ENCODE measurements around the gene NR6A1. TPM values are rescaled to one million over a fixed set of nuclear protein-coding genes. Genes with fewer than 3 reads are reported as not detected.

NR6A1 gene
- 1 to 10 TPM in 2 of 4 donors, under 1 TPM in 2; 0.30 to 1.4 (median 1.0) TPM for polyA plus RNA-seq (ENCODE audit: insufficient read length in 4 of 4)

GRCh38 chr9:124771021-124771866 is at the start of gene NR6A1:
NR6A1 (minus strand) TSS chr9:124771311.
- DNase-seq (ENCODE audit: low read depth in 4 of 4, low spot score in 3 of 4), result peak; percentile 92 to 98 (median 95)

DNA sequence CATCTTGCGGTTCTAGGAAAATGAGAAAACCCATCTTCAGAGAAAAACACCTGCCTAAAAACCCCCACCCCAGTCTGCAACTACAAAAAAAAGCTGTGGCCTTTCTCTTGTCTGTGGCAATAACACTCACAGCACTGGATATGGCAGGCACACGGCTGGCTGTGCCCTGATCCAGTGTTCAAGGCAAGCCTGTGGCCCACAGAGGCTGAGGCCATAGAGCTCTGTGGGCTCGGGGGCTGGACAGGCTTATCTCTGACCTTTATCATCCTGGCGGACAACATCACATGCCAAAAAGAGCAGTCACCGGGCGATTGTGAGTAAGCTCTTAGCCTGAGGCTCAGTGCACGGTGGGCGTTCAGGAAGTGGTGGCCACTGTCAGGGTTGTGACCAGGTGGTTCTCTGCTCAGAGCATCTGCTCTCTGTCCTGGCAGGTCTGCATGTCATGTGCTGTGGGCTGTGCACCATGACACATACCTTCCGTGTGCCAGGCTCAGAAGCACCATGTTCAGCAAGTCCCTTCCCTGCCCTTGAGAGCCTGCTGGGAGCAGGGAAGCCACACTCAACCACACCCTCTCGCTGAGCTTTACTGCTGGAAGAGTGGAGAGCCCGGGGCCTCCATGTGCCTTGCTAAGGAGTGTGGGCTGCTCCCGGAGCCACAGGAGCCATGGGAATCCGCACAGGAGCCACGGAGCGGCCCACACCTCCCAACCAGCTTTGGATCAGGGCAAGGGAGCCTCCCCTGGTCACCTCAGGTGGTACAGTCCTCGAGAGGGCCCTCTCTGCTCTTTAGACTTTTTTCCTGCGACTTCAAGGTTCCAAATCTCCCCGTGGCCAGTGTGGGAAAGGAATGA is 47.5 kb upstream of the NR6A1 start:
- DNase-seq (ENCODE audit: low read depth in 4 of 4, low spot score in 3 of 4), result no peak

DNA sequence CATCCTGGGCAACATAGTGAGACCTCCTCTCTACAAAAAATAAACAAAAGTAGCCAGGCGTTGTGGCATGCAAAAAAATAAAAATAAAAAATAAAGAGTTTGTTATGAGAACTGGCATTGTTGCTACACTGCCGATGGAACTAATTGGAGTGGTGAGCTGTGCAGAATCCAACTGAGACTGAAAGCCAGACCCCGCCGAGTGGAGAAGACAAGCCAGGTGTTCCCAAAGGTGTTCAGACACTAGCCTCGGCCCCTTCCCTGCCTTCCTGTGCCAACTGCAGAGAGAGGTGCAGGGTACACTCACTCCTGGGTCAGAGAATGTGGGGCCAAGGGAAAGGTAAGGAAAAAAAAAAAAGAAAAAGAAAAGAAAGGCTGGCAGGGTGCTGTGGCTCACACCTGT is 44.5 kb upstream of the NR6A1 start:
- DNase-seq (ENCODE audit: low read depth in 4 of 4, low spot score in 3 of 4), result no peak

DNA sequence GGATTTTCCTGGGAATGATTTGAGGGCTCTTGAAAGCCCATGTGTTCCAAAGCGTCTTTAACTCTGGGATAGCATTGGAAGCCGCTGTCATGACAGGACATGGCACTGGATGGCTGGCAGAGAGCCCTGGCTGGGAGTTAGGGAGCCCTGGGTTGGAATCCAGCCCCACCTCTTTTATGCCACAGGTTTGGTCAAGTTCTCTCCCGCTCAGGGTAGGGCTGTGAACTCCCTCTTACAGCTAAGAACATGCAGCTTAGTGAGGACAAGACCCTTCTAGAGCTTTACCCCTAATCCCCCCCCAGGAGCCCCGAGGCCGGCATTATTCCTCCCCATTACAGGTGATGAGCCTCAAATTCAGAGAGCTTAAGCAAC is 43.0 kb upstream of the NR6A1 start:
- DNase-seq (ENCODE audit: low read depth in 4 of 4, low spot score in 3 of 4), result no peak

- no peak for DNase-seq (ENCODE audit: low read depth in 4 of 4, low spot score in 3 of 4)
Observed at GRCh38 chr9:124813501-124814163, 42.5 kb upstream of the NR6A1 start.

DNA sequence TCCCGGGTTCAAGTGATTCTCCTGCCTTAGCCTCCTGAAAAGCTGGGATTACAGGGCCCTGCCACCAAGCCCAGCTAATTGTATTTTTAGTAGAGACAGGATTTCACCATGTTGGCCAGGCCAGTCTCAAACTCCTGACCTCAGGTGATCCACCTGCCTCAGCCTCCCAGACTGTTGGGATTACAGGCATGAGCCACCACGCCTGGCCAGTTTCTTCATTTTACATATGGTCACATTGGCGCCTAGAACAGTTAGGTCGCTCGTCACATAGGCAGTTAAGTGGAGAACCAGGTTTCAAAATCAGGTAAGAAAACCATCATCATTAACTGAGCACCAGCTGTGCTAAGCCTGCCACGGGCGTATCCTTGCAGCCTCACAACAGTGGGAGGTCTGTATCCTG is 41.9 kb upstream of the NR6A1 start:
- DNase-seq (ENCODE audit: low read depth in 4 of 4, low spot score in 3 of 4), result no peak

DNA sequence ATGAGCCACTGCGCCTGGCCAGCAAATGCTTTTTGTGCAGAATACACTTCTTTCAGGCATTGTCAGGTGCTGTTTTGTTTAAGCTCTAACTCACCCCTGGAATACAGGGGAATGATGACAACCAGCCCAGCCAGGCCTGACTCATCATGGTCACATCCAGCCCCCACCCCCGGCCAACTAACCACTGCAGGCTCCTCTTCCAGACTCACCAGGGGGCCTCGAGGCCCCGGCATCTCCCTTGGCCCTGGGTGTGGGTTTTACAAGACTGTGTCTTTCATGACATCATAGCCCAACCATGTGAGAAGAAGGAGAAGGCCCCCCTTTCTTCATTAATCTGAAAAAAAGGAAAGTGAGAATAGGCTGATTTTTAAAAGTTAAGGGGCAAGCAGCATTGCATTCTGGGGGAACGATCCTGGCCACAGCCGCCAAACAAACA is 41.3 kb upstream of the NR6A1 start:
- DNase-seq (ENCODE audit: low read depth in 4 of 4, low spot score in 3 of 4), result no peak

DNA sequence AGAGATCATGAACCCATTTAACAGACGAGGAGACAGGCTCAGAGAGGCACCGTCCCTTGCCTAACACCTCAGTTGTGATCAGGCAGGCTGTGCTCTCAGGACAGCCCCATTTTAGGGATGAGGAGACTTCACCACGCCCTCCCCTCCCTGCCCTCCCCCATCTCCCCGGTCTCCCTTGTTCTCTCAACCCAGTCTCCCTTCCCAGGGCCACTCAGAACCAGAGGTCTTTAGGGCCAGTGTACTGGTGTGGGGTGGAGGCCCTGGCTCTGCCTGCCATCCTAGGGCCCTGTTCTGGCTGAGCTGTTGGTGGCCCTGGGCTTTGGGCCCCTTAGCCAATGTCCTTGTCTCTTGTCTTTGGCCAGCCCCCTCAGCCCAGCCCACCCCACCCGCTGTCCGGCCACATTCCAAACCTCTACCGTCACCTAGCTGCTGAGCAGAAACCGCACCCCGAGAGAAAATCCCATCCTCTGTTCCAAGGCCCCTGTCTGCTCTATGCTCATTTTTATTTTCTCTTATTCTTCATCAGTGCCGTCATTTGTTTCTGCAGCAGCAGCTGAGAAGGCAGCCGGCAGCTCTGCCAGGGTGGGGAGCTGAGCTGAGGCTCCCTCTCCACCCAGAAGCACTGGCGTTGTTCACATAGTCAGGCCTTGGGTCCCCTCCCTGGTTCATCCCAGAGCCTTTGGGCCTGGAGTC is 39.7 kb upstream of the NR6A1 start:
- no peak for DNase-seq (ENCODE audit: low read depth in 4 of 4, low spot score in 3 of 4)

DNA sequence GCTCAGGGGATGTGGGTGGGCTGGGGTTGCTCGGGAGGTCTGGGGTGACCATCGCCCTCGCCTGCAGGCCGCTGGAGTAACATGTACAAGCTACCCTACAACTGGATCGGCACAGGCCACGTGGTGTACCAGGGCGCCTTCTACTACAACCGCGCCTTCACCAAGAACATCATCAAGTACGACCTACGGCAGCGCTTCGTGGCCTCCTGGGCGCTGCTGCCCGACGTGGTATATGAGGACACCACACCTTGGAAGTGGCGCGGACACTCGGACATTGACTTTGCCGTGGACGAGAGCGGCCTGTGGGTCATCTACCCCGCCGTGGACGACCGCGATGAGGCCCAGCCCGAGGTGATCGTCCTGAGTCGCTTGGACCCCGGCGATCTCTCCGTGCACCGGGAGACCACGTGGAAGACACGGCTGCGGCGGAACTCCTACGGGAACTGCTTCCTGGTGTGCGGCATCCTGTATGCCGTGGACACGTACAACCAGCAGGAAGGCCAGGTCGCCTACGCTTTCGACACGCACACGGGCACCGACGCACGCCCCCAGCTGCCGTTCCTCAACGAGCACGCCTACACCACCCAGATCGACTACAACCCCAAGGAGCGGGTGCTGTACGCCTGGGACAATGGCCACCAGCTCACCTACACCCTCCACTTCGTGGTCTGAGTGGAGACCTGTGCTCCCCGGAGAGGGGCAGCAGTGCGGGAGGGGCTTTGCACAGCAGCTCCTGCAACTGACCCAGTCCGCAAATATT is 38.8 kb upstream of the NR6A1 start:
- no peak for DNase-seq (ENCODE audit: low read depth in 4 of 4, low spot score in 3 of 4)

GRCh38 chr9:124809211-124809610 is 38.1 kb upstream of the NR6A1 start:
- DNase-seq (ENCODE audit: low read depth in 4 of 4, low spot score in 3 of 4), result no peak

GRCh38 chr9:124808246-124808956 is 37.3 kb upstream of the NR6A1 start:
- DNase-seq (ENCODE audit: low read depth in 4 of 4, low spot score in 3 of 4), result no peak

- DNase-seq (ENCODE audit: low read depth in 4 of 4, low spot score in 3 of 4), result no peak
Observed at GRCh38 chr9:124805186-124805585, 34.1 kb upstream of the NR6A1 start.

- DNase-seq (ENCODE audit: low read depth in 4 of 4, low spot score in 3 of 4), result no peak
Observed at GRCh38 chr9:124803911-124804310, 32.8 kb upstream of the NR6A1 start.

GRCh38 chr9:124802426-124802825 is 31.3 kb upstream of the NR6A1 start:
- DNase-seq (ENCODE audit: low read depth in 4 of 4, low spot score in 3 of 4), result no peak

- DNase-seq (ENCODE audit: low read depth in 4 of 4, low spot score in 3 of 4), result no peak
Observed at GRCh38 chr9:124801356-124801755, 30.2 kb upstream of the NR6A1 start.

- DNase-seq (ENCODE audit: low read depth in 4 of 4, low spot score in 3 of 4), result no peak
Observed at GRCh38 chr9:124800306-124801259, 29.5 kb upstream of the NR6A1 start.

DNA sequence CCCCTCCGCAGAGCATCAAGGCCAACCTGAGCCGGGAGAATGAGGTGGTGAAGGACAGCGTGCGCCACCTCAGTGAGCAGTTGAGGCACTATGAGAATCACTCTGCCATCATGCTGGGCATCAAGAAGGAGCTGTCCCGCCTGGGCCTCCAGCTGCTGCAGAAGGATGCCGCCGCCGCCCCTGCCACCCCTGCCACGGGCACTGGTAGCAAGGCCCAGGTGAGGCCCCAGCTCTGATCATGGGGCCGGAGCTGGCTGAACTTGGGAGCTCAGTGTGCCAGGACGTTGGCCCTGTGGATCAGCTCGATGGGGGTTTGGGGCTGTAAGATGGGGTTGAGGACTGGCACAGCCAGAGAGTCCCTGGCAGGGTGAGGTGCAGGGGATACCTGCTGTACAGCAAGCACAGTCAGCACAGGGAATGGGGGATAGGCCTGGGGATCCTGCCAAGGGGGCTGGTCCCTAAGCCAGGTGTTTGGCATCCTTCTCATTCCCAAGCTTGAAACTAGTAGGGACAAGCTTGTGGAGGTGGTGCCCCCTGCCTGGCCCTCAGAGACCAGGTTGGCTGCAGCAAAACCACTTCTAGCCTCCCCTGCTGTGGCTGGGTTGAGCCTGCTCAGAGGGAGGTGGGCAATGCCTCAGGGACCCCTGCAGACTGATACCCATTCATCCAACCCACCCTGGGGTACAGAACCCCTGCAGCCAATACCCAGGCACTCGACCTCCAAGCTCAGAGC is 28.3 kb upstream of the NR6A1 start:
- no peak for DNase-seq (ENCODE audit: low read depth in 4 of 4, low spot score in 3 of 4)

Data from left renal pelvis (tissue), 4 donors.